Activated gamma-delta T cell treated with Interleukin-2 at 50 U/mL for 16 hours (primary cell): ENCODE results near the gene NMT1.
A peak's percentile ranks its signal among the peaks of the same experiment; 100 is the strongest.
"Not testable (repeated sequence)": the region's sequence is repeated elsewhere in the genome, so short reads cannot be mapped to it uniquely, and the experiment has no call there.

Experiments used
- DNase-seq: peaks from one replicate; pipeline ENCODE4 v3.0.0-alpha.2; 2020

The NMT1 gene

DNA sequence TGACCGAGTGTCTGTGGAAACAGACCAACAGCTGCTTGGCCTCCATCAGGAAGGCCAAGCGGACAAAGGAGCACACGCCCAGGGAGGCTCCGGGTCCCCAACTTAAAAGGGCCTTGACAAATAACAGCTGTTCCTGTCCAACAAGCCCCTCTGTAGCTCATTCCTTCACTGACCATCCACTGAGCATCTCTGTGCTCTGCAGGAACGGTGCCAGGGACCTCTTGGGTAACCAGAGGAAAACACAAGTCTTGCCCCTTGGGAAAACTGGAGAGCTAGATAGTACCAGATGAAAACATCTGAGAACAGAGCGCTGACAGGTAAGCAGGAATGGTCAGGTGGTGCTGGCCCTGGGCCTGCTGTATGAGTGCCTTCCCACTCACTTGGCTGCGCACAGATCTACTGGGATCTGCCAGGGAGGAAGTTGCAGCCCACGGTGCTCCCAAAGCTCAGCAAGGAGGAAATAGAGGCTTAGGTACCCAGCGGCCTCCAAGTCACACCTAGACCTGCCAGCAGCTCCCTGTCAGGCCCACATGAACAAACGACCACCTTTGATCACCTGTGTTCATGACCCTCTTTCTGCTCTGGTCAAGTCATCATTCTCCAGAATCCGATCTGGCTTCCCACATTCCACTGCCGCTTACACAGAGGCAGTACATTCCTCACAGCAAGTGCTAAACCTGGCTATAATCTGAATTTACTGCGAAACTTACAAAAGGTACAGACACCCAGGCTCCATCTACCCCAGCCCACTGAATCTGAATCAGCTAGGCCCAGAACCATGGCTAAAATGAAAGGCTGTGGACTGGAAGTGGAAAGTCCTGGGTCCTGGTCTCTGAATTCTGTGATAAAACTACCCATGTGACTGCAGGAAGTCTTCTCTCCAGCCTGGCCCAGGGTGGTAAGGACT lies 22.1 kb upstream of the NMT1 start:
- no peak for DNase-seq

DNA sequence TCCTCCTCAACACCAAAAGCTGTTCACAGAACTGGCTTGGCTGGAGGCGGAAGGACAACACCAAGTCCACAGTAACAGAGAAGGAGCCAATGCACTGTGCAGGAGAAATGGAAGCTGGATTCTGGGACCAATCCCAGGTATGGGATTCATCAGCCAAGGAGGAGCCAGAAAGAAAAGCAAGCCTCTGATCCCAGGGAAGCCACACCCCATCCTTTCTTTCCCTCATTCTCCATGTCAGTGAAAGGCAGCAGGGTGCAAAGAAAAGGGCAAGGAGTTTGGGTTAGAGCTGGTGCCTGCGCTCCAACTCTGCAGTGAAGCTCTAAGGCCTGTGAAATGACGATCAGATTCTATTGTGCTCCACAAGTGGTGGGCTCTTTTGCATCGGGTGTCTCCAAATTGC lies 20.7 kb upstream of the NMT1 start:
- DNase-seq: no peak

DNA sequence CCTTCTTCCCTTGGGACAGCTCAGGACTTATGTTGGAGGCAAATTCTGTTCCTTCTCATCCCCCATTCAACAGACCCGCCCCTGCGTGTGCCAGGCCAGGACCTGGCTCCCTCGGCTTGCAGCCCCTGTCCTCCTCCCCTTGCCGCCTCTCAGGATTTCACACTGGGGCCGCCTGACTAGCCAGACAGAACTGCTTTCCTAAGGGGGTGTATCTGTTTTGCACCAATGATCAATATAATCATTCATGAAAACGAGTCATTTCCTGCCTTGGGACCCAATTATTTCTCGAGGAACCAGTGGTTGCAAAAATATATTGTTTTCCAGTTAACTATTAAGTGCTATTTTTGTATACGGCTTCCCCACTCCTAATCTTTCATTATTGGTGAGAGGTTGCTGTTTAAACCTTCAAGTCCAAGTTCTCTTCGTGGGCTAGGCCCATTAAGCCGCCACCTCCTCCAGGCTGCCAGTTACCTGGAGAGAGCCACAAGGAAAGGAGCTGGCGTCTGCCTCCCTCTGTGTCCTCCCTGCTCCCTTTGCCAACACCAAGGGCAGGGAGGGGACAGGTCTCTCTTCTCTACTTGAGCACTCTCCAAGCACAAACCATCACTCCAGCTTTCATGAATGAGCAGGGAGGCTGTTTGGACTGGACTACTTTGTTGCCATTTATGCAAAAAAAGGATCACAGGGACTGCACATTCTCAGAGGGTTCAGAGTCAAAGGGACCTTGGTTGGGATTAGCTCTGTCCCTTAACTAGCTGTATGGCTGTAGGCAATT lies 18.6 kb upstream of the NMT1 start:
- DNase-seq: no peak

DNA sequence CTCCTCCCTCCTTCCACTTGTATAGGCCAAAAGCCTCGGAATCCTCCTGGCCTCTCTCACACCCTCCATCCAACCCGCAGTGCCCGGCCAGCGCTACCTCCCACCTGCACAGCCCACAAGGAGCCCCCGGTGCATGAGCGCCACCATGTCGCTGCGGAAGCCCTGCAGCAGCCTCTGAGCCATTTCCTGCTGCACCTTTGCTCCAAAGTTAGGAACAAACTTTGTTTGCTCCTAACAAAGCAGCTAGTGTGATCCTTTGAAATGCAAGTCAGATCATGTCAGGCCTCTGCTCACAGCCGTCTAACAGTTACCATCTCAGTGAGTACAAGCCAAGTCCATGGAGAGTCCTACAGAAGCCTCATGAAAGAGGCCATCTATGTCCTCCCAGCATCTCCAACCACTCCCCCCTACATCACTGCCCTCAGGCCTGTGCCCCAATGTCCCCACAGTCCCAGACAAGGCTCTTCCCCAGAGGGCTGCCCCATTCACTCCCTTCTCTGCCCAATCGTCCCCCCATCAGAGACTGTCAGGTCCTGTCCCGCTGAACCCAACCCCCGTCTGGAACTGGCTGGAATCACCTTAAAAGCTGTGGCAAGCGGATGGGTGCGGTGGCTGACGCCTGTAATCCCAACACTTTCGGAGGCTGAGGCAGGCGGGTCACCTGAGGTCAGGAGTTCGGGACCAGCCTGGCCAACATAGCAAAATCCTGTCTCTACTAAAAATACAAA lies 17.1 kb upstream of the NMT1 start:
- DNase-seq: no peak

DNA sequence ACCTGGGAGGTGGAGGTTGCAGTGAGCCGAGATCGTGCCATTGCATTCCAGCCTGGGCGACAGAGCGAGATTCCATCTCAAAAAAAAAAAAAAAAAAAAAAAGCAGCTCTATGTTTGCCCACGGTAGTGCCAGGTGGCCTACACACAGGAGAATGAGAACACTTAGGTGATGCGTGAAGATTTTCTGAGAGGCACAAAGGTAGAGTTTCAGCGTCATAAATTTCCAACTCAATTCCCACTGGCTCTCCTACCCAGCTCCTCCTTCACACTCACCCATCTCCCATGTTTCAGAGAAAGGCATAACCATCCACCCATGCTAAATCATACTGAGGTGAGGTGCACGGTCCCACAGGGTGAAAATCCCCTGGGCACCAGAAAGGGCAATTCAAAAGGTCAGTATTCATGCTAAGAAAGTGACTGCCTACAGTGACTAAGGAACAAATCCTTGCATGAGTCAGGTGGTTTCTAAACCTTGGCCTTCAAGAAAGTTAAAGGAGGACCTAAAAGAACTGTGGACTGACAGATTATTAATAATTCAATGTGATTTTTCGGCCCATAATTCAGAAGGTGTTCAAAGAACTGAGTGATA lies 14.5 kb upstream of the NMT1 start:
- no peak for DNase-seq

DNA sequence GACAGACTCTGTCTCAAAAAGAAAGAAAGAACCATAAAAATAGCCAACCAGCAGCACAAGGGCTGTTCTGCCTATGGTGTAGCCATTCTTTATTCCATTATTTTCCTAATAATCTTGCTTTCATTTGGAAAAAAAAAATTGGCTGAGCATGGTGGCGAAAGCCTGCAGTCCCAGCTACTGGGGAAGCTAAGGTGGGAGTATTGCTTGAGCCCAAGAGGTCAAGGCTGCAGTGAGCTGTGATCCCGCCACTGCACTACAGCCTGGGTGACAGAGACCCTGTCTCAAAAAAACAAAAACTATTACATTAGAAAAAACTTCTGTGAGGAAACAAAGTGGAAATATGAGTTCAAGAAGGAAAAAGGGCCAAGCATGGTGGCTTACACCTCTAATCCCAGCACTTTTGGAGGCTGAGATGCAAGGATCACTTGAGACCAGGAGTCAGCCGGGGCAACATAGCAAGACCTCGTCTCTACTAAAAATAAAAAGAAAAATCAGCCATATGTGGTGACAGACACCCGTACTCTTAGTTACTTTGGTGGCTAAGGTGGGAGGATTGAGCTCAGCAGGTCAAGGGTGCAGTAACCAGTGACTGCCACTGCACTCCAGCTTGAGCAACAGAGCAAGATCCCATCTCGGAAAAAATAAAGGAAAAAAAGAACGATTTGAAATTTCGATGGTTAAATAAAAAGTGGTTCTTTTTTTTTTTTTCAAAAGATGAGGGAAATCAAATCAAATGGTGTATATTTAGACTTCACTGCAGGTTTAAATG lies 12.1 kb upstream of the NMT1 start:
- no peak for DNase-seq

DNA sequence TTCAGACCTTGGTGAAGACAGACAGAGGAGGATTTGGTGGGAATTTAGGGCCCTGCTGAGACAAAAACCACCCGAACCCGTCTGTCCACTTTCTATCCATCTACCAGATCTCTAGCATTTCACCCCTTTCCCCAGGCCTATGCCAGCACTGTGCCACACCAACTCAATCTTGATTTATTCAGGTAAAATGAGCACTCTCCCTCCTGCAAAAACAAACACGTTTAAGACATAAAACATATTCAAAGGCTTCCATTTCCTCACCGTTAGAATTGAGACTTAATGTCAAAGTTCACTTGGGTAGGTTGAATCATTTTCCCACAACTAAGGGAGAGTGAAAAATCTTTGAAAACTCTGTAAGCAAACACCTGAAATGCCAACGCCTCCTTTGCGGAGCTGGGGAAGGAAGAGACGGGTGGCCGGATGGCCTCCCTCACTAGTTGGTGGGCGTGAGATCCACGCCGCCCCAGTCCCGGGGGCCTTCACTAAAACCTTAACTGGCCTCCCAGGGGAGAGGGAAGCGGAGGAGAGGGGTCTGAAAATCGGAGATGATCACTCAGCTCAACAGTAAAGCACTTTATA lies 10.5 kb upstream of the NMT1 start:
- peak; percentile 28 for DNase-seq

DNA sequence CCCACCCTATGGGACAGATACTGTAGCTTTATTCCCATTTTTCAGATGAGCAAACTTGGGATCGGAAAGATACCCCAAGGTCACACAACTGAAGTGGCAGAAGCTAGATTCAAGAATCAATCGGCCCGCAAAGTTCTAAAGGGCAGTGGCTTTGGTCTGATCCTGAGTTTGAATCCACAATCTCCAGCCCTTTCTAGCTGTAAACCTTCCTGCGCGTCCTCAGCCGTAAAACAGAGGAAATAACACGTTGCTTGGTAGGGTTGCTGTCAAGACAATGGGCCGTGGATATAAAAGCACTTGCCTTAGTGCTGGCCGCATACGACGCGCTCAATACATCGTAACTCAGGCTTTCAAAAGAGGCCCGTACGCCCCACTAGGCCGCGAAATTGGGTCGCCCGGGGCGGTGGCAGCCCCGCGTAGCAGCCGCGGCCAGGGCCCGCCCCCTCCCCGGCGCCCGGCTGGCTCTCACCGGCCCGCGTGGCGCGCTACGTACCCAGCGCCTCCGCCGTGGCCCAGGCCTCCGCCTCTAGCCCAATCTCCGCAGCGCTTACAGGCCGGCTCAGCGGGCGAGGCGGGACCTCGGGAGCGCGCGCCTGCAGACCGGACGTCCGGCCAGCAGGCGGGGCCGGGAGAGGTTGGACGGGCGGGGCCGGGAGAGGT lies 9.9 kb upstream of the NMT1 start, which contains the start of gene DCAKD:
TSS of gene DCAKD (minus strand) at position 573 of the 660 bp plus-strand sequence. CDS start 16,747 bp downstream, outside the sequence.
- peak; percentile 87 for DNase-seq

DNA sequence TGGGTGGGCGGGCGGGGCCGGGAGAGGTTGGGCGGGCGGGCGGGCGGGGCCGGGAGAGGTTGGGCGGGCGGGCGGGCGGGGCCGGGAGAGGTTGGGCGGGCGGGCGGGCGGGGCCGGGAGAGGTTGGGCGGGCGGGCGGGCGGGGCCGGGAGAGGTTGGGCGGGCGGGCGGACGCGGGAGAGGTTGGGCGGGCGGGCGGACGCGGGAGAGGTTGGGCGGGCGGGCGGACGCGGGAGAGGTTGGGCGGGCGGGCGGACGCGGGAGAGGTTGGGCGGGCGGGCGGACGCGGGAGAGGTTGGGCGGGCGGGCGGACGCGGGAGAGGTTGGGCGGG lies 9.4 kb upstream of the NMT1 start:
- not testable (repeated sequence) for DNase-seq

DNA sequence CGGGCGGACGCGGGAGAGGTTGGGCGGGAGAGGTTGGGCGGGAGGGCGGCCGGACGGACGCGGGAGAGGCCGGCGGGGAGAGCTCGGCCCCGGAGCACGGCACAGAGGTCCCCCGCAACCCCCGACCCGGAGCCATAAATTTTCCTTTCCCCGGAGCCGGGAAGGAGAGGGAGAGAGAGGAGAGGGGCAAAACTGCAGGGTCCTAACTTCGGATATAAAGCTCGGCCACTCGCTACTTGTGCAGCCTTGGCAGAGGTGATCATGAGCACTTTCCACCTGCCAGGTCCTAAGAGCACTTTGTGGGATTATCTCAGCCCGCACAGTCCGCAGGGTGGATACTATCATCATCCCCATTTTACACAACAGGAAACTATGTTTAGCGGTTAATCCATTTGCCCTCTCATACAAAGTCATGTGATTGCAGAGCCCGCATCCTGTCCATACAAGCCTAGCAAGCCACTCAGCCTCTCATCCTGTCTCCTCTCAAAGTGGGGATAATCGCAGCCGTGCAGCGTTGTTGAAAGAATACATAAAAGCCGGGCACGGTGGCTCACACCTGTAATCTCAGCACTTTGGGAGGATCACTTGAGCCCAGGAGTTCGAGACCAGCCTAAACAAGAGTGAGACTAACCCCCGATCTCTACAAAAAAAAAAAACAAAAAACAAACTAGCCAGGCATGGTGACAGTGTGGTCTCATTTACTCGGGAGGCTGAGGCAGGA lies 8.9 kb upstream of the NMT1 start:
- peak; percentile 33 for DNase-seq

DNA sequence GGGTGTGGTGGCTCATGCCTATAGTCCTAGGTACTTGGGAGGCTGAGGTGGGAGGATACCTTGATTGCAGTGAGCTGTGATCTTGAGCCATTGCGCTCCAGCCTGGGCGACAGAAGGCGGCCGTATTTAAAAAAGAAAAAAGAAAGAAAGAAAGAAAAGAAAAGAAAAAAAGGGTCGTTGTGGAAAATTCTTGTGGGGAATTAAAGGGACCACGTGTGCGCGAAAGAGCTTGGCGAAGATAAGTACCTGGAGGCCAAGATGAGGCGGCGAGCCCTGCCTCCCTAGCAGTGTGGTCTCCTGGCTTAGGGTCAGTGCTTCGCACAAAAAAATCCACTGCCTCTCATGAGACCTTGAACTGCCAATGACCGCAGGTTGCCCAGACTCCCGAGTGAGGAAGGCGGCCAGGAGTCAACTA lies 728 bp upstream of the NMT1 start:
- no peak for DNase-seq

DNA sequence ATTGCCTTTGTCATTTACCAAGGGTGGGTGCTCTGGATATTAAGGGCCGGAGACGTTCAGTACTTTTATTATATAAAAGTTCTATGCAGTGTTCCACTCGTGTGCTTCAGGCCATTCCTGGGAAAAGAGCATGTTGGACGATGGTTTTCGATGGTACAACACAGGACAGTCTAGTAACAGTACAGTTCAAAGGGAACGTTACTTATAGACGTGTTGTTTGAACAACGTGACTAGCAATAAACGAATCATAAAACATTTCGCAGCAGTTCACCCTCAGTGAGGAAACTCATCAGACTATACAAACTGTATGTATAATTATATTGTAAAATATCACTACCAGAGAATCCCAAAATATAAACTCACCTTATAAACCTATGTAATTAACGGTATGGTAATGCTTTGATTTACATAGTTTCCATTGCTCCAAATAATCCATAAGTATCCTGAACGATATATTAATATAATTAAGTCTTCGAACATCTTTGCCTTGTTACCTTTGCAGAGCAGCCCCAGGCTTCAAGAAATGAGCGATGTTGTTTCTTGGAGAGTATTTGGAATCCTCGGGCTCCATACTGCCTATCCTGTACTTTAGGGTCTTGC lies 589 bp downstream of the NMT1 start:
- no peak for DNase-seq

DNA sequence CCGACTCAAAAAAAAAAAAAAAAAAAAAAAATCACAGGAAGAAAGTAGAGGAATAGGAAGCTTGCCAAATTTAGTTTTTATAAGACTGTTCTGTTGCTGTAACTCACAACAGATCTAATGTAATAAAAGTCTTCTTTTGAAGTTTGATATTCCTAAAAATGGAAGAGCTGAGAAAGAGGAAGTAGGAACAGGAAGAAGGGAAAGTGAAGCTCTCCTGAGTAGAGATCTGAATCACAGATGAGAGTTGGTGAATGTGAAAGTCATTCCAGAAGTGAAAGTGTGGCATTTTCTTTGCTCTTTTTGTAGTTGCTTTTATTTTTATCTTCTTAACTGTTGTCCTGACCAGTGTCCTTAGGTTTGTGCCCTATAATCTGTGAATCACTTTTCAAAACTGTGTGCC lies 2.1 kb downstream of the NMT1 start:
- DNase-seq: no peak

DNA sequence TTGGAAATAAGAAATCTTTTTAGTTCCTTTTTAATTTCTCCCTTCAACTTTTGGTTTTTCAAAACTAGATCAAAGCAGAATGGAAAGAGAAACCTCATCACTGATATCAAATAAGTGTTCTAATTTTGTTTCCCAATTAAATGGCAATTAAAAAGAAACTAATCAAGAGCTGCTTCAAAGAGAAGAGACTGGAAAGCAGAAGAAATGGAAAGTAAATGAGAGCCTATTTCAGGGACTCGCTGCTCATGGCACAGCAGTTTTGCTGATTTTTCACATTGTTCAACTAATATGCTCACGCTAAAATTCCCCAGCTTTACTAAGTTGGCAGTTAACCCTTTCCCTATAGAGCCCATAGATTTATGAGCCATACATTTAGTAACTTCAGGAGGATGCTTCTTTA lies 6.5 kb downstream of the NMT1 start:
- DNase-seq: no peak

DNA sequence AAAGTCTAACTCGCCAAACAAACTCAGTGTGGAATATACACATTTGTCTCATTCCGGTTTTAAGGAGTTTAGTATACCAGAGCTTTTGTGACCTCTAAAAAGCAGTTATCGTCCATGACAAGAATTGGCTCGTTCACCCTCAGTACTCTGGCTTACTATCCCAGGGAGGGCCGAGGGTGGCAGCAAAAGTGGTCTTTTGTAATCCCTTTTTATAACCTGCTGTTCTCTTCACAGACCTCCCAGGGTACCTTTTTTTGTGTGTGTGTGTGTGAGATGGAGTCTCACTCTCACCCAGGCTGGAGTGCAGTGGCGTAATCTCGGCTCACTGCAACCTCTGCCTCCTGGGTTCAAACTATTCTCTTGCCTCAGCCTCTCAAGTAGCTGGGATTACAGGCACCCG lies 8.9 kb downstream of the NMT1 start:
- DNase-seq: no peak

DNA sequence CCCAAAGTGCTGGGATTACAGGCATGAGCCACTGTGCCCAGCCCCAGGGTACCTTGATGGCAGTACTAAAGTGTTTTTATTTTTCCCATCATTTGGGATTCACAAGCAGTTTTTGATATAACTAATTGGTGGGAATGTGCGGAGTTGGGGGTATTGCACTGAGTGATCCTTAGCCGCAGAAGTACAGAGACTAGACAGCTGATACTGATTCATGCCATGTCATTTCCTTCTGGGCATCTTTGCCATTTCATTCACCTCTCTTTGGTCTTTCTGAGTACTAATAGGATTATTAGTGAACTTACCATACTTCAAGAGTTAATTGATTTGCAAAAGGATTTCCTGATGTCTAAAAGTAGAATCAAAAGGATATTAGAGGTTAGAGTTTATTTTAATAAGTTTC lies 9.7 kb downstream of the NMT1 start:
- DNase-seq: no peak

DNA sequence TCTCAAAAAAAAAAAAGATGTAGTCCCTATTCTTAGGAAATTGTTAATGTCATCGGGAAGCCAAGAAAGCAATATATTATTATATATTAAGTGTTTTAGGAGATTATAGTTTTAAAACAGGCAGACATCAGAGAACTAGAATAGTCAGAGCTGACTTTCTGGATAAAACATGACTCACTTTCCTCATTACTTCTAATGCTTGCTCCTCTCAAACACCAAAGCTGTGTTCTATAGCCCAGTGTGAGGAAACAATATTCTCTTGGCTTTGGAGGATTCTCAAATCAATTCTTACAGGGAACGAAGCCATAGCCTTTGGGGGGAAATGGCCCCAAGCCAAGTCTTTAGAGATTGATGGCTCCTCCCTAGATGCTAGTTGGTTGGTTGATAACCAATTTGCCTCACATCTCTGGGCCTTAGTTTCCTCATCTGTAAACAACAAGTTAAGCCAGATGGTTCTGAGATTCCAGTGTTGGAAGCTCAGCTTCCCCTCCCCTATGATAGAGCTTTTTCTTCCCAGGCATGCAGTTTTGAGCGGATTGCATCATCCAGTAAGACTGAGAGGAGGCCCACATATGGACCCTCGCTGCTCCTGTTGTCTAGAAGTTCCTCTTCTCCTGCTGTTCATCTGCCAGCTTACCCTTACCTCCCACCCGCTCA lies 12.4 kb downstream of the NMT1 start:
- DNase-seq: no peak

DNA sequence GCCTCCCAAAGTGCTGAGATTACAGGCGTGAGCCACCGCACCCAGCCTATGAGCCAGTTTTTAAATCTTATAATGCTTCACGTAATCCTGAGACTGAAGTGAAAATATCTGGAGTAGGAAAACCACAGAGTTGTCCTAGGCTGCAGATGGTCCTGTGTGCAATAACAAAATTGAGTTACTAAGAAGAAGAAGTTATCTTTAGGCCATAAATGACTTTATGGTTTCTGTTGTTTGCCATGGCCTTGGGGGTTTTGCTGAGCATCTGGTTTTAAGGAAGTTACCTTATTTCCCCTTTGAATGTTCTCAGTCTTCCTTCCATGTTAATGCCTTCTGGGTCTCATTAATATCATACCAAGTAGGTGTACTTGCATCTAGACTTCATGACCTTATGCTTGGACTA lies 16.5 kb downstream of the NMT1 start:
- no peak for DNase-seq

DNA sequence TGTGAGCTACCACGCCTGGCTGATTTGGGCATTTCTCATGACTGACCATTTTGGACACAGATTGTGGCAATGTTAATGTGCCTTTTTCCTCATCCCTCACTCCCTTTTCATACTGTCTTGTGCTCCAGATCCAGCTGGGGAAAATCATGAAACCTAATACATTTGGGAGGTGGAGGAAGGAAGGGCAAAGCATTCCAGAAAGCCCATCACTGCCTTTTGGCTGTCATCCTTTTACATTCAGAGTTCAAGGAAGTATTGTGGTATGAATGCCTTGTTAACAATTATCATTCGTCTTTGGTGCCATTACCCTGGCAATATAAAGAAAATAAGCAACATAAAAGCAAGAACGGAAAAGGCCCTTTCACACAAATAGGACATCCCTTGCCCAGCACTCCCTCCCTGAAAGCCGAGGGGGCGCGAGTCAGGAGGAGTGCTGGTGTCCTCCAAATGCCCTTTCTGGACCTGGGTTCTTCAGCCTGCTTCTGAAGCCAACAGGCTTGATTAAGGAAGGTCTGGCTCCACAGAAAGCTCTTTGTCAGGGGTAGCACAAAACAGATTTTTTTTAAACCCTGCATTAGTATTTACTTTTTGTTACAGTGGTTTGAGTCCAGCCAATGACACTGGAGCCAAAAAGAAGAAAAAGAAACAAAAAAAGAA lies 20.1 kb downstream of the NMT1 start:
- DNase-seq: no peak
